IPS DF 4.7 (cell line): ENCODE data around the gene IGFBP2.

Source experiments
- DNase-seq: peaks from one replicate; pipeline ENCODE4 v3.0.0-alpha.2; 2013; ENCODE audit warnings: low spot score; ENCODE audit errors: extremely low read depth

IGFBP2 gene

DNA sequence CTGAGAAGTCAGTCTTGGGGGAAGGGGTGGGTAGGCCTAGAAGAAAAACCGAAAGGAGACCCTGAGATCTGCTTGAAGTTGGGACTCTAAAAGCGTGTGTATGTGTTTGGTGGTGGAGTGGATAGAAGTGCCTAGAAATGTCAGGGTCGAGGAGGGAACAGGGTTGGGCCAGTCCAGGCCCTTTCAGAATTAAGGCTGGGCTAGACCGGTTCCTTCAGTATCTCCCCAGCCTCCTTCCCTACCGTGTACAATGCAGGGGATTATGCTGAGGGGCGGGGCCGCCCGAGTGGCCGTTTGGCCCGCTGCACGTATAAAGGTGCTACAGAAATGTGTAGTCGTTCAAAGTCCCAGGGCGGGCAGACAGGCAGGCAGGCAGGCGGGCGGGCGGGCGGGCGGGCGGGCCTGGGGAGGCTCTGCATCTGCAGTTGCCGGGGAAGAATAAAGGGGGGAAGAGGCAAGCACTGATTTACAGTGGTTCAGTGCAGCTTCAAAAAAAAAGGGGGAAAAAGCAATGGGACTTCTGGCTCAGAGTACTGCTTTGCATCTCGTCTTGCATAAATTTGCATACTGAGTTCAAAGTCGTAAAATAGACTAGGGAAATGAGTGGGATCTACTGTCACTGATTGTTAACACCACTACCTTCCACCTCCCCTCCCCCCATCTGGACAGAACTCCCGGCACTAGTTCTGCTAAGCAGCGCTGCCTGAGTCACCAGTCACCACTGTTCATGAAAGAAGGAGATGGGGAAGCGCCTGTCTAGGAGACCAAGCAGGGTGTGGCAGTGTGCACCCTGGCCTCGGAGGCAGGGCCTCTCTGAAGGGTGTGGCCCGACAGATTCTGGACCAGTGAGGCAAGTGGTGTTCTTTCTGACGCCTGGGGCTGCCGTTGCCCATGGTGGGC, 3.6 kb downstream of the IGFBP2 start:
- no peak for DNase-seq

DNA sequence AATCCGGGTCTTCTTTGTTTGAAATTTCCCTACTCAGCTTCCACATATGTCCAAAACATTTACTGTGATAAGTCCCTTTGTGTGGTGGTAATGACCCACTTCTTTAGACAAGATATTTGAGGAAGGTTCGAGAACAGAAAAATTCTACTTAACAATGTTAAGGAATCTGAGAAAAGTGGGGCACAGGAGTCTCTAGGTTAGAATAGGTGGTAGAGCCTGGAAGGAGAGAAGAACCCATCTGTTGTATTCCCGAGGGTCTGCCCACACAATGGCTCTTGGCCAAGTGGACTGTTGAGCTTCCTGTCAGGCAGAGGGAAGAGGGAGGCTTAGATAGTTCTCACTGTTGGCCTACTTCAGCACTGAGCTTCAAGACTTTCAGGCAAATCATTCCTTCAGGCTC, 4.3 kb downstream of the IGFBP2 start:
- no peak for DNase-seq

DNA sequence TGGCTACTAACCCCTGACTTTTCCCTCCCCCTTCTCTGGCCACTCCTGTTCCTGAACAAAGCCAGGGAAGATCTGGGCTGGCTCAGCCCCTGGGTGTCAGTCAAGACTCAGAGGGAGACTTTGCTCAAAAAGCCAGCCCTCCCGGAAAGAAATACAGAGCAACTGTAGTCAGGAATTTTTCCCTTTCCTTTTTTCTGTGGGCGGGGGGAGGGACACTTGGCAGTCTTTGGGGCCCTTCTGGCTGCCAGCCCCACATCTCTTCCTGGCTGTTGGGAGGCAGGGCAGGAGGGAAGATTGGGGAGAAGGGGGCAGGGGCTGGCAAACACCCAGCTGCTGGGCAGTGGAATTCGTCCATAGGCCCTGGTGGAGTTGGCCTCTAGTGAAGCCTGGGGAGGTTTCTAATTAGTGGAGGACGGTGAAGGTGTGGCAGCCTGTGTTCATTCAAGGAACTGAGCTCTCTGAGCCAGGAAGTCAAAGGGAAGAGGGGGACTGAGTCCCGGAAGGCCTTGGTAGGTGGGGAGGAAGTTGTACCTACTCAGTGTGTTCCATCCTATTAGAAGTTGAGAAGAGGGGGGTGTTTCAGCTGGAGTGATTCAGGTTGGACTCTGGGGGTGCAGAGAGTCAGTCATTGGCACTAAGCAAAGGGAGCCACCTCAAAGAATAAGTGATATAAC, 10.9 kb downstream of the IGFBP2 start:
- DNase-seq: no peak

DNA sequence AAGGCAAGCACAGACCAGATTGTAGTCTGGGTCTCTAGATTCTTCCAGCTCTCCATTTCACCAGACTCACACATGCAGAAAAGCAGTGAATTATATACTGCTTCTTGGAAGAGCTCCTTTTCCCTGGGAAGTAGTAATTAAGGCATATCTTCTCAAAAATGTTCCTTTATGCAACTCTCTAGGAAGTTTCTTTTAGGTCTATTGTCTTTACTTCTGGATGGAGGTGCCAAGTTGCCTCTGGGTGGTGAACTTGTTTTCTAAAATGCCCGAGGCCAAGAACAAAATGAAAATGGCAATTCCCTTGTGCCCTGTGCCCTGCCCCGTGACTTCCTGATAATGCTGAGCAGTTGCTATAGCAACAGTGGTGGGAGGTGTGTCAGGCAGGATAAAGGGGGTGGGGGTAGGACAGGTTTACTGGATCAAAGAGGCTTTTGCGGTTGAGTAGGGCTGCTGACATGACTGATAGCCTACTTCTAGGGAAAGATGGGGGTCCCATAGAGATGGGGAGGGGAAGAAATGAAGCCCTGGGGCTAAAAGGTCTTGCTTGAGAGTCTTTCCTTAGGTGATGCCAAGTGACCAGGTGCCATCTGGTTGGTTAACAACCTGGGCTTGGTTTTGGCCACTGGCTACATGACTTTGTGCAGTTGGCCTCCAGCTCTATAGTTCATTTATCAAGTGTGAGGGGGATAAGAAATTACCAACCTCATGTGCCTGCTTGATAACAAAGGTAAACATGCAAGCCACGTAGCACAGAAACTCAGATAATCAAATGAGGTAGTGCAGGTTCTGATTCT, 11.8 kb downstream of the IGFBP2 start:
- DNase-seq: no peak

DNA sequence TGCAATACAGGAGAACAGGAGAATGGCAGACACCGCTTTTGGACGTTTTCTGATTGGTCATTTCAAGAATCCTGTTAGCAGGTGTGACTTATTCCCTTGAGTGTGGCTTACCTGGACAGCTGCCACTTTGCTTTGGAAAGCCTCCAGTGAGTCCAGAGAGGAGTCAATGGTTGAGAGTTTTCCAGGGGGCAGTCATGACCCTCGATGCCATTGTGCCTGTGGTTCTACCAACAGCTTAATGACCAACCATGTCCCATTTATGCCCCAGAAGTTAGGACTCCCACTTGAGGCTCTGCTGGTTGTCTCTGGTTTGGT, 12.4 kb downstream of the IGFBP2 start:
- no peak for DNase-seq

DNA sequence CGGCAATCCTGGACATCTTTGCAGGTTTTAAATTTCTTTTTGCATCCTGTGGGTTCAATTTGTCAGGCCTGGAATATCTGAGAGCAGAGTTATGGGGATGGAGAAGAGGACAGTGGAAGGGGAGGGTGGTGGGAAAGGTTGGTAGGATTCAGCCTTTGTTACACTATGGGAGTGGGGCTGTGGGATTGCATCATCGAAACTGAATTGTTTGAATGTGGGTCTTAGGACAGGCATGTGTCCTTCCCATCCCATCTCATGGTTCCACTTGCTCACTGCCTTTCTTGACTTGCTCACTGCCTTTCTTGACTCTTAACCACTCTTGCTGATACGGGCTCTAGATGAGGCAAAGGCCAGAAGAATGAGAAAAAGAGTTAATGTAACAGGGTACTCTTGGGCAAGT, 12.9 kb downstream of the IGFBP2 start:
- no peak for DNase-seq

DNA sequence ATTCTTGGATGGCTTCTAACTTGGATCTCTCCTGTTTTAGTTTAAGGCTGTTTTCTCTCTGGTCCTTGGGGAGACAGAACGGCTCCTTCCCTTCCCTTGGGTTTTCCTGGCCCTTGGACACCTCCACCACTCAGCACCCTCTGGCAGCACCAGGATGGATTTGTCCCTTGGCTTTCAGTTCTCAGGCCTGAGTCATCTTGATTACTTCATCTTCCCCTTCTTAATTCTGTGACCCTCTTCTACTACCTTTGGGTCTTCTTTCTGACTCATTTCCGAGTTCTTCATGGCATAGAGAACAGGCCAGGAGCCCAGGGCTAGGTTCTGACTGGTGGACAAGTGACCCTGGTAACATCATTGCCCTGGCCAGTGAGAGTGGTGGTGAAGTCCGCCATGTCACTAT, 14.9 kb downstream of the IGFBP2 start:
- no peak for DNase-seq

DNA sequence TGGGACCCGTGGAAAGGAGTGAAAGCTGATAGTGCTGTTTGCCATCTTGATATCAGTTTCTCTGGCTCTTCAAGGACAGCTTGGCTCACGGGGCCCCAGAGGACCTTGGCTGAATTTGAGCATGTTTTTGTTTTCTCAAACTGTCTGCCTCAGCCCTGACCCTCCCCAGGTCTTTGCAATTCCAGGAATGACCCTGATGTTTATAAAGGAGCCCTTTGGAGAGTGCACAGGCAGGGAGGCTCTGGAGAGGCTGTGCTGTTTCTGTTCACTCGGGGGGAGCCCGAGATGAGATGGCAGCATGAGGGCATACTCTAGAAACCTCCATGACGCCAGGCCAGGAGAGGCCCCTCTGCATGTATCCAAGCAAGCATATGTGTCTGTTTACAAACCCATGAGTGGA, 16.4 kb downstream of the IGFBP2 start:
- no peak for DNase-seq

DNA sequence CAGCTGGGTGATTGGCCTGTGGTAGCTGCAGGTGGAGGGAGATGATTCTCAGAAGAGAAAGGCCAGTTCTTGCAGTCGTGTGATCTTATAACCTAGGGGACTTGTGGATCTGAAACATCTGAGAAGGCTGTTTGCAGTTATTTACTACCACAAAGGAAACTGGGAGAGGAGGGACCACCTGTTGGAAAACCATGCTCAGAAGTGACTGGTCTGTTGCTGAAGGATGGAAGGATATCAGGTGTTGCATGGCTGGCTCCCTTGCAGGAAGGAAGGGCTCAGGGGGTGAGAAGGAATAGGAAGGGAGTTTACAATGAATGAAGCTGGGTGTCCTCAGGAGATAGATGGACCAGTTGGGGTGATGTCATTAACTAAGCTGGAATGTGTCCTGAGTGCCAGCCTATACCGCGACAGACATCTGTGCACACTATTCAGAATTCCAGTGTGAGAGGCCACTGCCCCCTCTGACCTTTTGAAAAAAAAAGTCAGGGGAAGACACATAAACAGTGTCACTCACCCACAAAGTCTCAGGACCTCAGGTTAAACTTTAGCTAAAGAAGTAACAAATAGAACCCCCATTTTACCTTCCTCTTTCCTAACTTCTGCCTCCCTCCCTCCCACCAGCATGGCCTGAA, 17.5 kb downstream of the IGFBP2 start:
- DNase-seq: no peak

DNA sequence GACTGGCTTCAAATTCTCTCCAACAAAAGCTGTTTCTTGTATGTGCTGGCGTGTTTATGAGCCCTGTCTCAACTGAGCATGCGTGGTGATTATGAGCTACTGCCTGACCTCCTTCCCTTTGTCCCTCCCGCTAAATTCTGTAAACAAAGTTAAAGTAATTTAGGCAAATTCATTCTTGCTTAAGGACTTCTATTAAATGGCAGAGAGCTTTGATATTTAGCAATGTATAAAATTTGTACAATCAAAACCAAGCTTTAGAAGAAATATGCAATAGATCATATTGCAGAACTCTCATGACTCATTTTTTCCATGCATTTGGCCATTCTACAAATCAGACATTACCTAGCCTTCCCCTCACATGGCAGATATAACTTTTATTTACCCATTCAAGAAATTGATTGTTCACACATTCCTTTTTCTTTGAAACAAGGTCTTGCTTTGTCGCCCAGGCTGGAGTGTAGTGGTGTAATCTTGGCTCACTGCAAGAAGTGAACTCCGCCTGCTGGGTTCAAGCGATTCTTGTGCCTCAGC, 18.2 kb downstream of the IGFBP2 start:
- DNase-seq: no peak

DNA sequence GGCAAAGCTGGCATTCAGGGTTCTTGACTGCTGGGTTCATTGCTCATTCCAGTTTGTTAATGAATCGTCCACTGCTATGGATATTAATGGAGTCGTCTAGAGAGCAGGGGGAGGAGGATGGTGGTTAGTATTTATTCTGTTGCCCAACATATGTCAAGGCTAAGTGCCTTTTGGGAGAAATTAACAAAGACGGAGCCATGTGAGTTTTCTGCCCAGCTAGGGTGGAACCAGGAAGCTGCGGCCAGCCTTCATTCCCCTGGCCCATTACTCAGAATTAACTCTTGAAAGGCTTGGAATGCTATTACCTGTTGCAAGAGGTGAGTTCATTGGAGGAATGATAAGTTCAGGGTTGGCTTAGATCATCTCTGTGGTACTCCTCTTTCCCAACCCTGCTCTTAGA, 19.3 kb downstream of the IGFBP2 start:
- DNase-seq: no peak

DNA sequence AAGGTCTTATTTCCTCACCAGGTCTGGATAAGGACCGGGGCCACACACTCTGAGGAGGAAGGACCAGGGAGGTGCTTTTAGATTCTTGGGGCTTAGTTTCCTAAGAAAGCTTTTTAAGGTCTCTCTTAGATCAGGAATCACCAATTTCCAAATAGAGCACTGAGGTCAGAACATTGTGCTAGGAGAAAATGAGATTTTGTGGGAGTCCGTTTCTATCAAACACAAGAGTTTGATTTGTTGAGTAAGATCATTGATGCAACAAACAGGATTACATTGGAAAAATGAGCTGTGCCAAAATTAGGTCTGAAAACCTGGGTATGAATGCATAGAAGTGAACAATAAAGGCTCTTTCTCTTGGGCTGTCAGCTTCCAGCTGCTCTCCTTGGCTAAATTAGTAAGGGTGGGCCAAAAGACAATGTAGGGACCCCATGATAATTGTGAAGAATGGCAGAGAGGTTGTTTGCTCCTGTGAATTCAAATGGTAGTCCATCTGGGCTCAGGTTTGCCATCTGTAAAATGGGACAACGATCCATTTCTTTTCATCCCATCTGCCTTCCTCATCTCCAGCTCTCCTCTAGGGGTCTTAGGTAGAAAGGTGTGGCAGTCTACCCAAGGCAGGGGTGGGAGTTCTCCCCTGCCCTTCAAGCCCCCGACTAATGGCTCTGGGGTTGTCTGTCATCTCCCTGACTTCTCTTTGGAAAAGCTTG, 20.0 kb downstream of the IGFBP2 start:
- DNase-seq: no peak

DNA sequence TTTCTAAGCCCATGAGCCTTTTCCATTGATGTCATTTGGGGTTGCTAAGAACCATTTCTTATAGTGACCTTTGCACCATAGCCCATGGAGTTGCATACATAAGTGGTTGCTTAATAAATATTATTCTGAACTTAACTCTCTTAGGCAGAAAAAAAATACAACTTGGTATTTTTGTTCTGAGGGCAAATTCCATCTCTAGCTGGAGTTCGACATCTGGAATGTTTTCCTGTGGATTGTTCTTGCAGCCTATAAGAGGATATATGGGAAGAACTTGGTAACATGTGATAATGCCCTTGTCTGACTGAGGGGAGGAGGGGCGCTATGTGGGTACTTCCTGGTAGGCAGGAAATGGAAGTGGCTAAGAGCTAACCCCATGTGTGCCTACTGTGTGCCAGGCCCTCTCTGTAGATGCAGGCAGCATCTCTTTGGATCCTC, 20.7 kb downstream of the IGFBP2 start:
- DNase-seq: no peak

DNA sequence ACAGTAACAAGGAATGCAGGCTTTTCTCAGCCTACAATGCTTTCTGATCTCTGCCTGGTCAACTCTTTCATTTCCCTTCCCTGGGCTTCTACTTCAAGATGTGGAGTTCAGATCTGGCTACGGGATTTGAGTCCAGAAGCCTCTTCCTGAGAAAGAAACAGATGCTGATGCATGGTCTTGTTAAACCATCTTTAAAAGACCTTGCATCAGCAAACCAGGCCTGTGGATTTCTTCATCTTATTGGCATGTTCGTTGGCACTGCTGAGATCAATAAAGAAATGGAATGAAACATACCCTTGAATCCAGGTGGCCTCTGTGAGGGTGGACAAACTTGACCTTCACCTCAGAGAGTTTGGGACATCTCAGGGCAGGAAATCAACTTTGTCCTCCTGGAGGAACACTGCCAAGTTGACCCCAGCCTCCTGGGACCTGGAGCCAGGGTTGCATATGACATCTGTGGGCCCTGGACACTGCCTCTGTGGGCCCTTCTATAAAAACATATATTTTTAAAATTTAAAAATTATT, 21.4 kb downstream of the IGFBP2 start:
- DNase-seq: no peak

DNA sequence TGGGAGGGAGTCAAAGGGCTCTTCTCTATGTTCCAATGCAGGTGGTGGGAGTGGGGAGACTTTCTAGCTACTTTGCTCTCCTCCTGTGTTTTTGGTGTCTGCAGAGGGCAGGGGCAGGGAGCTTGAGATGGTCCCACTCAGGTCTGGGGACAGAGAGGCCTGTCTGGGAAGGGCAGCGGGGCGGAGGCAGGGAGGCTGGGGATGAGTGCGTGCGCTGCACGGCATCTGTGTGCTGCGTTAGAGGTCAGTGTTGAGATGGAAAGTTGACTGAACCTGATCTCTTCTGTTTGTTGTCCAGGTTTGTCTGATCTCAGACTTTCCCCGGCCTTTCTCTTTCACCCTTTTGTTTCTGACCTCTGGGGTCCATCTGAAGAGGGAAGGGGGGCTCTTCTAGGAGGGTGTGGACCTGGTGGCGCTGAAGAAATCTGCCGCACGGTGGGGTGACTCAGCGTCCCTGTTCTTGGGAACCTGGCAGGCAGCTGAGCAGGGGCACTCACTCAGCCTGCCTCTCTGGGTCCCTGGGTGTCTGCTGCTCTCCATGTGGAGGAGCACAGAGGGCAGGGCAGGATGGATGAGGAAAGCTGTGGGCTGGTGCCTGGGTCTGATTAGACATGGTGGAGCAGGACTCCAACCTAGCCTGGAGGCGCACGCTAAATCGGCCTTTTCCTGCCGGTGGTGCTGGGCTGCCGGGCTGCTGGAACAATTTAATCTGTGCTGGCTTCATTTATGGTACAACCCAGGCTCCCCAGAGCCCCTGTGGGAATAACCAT, 24.1 kb downstream of the IGFBP2 start:
- DNase-seq: no peak

DNA sequence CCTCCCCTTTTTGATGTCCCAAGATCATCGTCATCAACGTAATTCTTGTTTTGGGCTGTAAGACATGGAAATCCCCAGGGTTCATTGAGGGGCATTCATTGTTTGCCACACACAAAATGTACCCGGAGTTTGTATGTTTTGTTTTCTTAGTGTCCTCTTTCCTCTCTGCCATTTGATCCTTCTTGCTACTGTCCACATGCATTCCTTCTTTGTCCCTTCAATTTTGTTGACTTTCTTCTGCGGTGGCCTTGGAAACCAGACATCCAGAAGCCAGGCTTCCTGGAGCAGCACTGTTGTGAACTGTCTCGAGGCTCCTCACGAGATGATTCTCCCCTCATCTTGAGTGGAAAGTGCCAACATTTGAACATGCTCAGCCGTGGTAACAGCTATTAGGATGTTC, 24.8 kb downstream of the IGFBP2 start:
- DNase-seq: no peak

DNA sequence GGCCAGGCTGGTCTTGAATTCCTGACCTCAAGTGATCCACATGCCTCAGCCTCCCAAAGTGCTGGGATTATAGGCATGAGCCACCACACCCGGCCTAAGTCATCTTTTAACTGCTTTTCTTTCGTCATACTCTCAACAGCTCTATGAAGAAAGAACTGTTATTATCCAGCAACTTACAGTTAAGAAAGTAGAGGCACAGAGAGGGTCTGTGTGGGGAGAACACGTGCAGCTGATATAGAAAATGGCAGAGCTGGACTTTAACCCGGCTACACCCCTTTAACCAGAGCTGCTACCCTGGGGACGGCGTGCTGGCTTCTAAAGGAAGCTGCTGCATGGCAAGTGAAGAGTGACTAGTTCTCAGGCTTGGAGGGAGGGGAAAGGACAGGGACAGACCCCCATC, 25.5 kb downstream of the IGFBP2 start:
- no peak for DNase-seq

DNA sequence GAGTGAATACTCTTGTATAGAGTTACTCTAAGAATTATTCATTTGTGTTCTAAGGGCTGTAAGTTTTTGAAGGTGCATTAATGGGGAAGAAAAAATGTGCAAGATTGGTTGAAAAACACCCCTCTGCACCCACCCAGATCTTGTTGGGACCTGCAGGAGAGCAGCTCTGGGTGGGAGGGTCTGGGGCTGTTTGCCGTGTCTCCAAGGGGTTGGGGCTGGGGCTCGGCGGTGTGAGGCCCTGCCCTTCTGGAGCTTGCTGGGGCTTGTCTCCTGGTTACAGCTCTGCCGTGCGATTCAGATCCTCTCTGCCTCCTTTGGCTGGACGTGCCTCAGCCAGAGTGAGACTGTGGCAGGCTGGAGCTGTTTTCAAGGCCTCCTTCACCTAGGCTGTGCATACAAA, 26.1 kb downstream of the IGFBP2 start:
- no peak for DNase-seq

DNA sequence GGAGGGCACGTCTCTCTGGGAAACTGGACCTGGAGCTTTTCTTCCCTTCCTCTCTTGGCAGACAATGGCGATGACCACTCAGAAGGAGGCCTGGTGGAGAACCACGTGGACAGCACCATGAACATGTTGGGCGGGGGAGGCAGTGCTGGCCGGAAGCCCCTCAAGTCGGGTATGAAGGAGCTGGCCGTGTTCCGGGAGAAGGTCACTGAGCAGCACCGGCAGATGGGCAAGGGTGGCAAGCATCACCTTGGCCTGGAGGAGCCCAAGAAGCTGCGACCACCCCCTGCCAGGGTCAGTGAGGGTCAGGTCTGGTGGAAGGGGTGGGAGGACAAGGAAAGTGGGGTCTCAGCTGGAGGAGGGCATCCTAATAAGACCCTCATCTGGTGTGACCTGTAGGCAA, 27.3 kb downstream of the IGFBP2 start:
- DNase-seq: no peak

DNA sequence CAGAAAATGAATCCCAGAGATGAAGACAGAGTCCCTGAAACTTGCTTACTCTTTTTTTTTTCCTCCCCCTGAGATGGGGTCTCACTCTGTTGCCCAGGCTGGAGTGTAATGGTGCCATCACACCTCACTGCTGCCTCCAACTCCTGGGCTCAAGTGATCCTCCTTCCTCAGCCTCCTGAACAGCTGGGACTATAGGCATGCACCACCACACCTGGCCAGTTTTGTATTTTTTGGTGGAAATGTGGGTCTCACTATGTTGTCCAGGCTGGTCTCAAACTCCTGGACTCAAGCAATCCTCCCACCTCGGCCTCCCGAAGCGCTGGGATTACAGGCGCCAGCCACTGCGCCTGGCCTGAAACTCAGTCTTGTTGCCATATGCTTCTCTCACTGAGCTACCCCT, 27.8 kb downstream of the IGFBP2 start:
- DNase-seq: no peak
